Activated CD4-positive, alpha-beta memory T cell treated with anti-CD3 and anti-CD28 coated beads for 36 hours (primary cell): ENCODE data around the gene TRPV5. TPM values are rescaled to one million over a fixed set of nuclear protein-coding genes. Genes with fewer than 3 reads are reported as not detected.

Experiments
- CTCF ChIA-PET: fragments of 350-600 bp; sonication (Branson Sonifier 250); formaldehyde crosslinking; loops from one replicate; lab custom pipeline; 2021; ENCODE audit warnings: antibody characterized with exemption, inconsistent platforms; lab: Charles Lee
- POLR2A ChIA-PET: fragments of 350-600 bp; sonication (Branson Sonifier 250); formaldehyde crosslinking; loops from one replicate; lab custom pipeline; 2021; ENCODE audit warnings: antibody characterized with exemption; lab: Charles Lee
- DNase-seq: peaks from one replicate; pipeline ENCODE4 v3.0.0-alpha.2; 2020
- H3K27ac Mint-ChIP-seq: one replicate; pipeline ENCODE4 v1.8.0; 2021; ENCODE audit warnings: mixed read lengths
- H3K27me3 Mint-ChIP-seq: one replicate; pipeline ENCODE4 v1.8.0; 2021; ENCODE audit warnings: mixed read lengths
- H3K36me3 Mint-ChIP-seq: one replicate; pipeline ENCODE4 v1.8.0; 2021; ENCODE audit warnings: mixed read lengths
- H3K4me1 Mint-ChIP-seq: one replicate; pipeline ENCODE4 v1.8.0; 2021; ENCODE audit warnings: low read depth, mixed read lengths
- H3K4me3 Mint-ChIP-seq: one replicate; pipeline ENCODE4 v1.8.0; 2021; ENCODE audit warnings: mild to moderate bottlenecking, mixed read lengths
- H3K9me3 Mint-ChIP-seq: one replicate; pipeline ENCODE4 v1.8.0; 2021; ENCODE audit warnings: mixed read lengths
- intact Hi-C: fragments of 100-400 bp; cut with micrococcal nuclease; formaldehyde crosslinking; loops from one replicate; pipeline ENCODE4 v1.15.1; 2023
- total RNA-seq, 2 experiments: library from RNA; stranded (reverse); gene quantifications; one replicate each; pipeline ENCODE4 v1.2.3, GENCODE V29; 2021

The TRPV5 gene
- total RNA-seq, 2 experiments from 2014 or later, result not detected

- intact Hi-C loops, result no loop called here
- H3K4me1 Mint-ChIP-seq, result no peaks in the 10 kb centered on the region
- CTCF ChIA-PET, result interaction anchor here (0.9 kb wide), 1 partner anchor 23 kb away, joined by 3 read pairs; no protein-coding TSS in a partner anchor
Measured at GRCh38 chr7:142904128-142904527, 29.4 kb downstream of the TRPV5 start.

GRCh38 chr7:142901426-142902259 is 31.9 kb downstream of the TRPV5 start:
- H3K27ac Mint-ChIP-seq, result no peak overlapping the region
- peaks cover 5% of the 10 kb centered on the region for H3K27me3 Mint-ChIP-seq
- H3K4me1 Mint-ChIP-seq, result no peaks in the 10 kb centered on the region
- no peaks in the 10 kb centered on the region for H3K36me3 Mint-ChIP-seq
- POLR2A ChIA-PET, result interaction anchor here (0.6 kb wide), 1 partner anchor 170 kb away, joined by 3 read pairs; no protein-coding TSS in a partner anchor
- CTCF ChIA-PET, result interaction anchor here (1.0 to 1.3 kb wide), 4 partner anchors 8 to 105 kb away, joined by 3 to 4 read pairs (median 3); no protein-coding TSS in a partner anchor
- DNase-seq, result no peak
- peaks cover 5% of the 10 kb centered on the region for H3K9me3 Mint-ChIP-seq
- intact Hi-C loops, result no loop called here
- no peak overlapping the region for H3K4me3 Mint-ChIP-seq

More at GRCh38 chr7:142904128-142904527, 29.4 kb downstream of the TRPV5 start:
- no peak overlapping the region for H3K4me3 Mint-ChIP-seq
- H3K9me3 Mint-ChIP-seq, result peaks cover 5% of the 10 kb centered on the region
- peaks cover 7% of the 10 kb centered on the region for H3K27me3 Mint-ChIP-seq
- DNase-seq, result no peak
- POLR2A ChIA-PET, result no interaction called here
- H3K36me3 Mint-ChIP-seq, result no peaks in the 10 kb centered on the region
- H3K27ac Mint-ChIP-seq, result no peak overlapping the region

- no peaks in the 10 kb centered on the region for H3K4me1 Mint-ChIP-seq
- CTCF ChIA-PET, result interaction anchor here (1.4 kb wide), 1 partner anchor 10 kb away, joined by 5 read pairs; no protein-coding TSS in a partner anchor
- H3K27me3 Mint-ChIP-seq, result peaks cover 3% of the 10 kb centered on the region
- H3K27ac Mint-ChIP-seq, result no peak overlapping the region
- H3K9me3 Mint-ChIP-seq, result peaks cover 5% of the 10 kb centered on the region
- POLR2A ChIA-PET, result no interaction called here
- intact Hi-C loops, result no loop called here
- H3K4me3 Mint-ChIP-seq, result no peak overlapping the region
- H3K36me3 Mint-ChIP-seq, result no peaks in the 10 kb centered on the region
- DNase-seq, result no peak
Measured at GRCh38 chr7:142899661-142900060, 33.9 kb downstream of the TRPV5 start.

GRCh38 chr7:142898377-142899170 is 35.0 kb downstream of the TRPV5 start:
- H3K27ac Mint-ChIP-seq, result no peak overlapping the region
- H3K36me3 Mint-ChIP-seq, result no peaks in the 10 kb centered on the region
- intact Hi-C loops, result no loop called here
- H3K4me3 Mint-ChIP-seq, result no peak overlapping the region
- peaks cover 3% of the 10 kb centered on the region for H3K27me3 Mint-ChIP-seq
- H3K9me3 Mint-ChIP-seq, result no peaks in the 10 kb centered on the region
- no peak for DNase-seq
- ChIA-PET POLR2A (no interaction called here), CTCF (interaction anchor here (1.2 kb wide), 1 partner anchor 17 kb away, joined by 6 read pairs; no protein-coding TSS in a partner anchor)
- no peaks in the 10 kb centered on the region for H3K4me1 Mint-ChIP-seq

GRCh38 chr7:142897691-142898090 is 35.9 kb downstream of the TRPV5 start:
- H3K4me1 Mint-ChIP-seq, result no peaks in the 10 kb centered on the region
- CTCF ChIA-PET, result interaction anchor here (1.2 kb wide), 1 partner anchor 16 kb away, joined by 6 read pairs; no protein-coding TSS in a partner anchor
- POLR2A ChIA-PET, result no interaction called here
- no peak for DNase-seq
- intact Hi-C loops, result no loop called here
- no peak overlapping the region for H3K4me3 Mint-ChIP-seq
- H3K36me3 Mint-ChIP-seq, result no peaks in the 10 kb centered on the region
- H3K27me3 Mint-ChIP-seq, result peaks cover 3% of the 10 kb centered on the region
- H3K9me3 Mint-ChIP-seq, result no peaks in the 10 kb centered on the region
- no peak overlapping the region for H3K27ac Mint-ChIP-seq

GRCh38 chr7:142896741-142897379 is 36.7 kb downstream of the TRPV5 start:
- no peak overlapping the region for H3K27ac Mint-ChIP-seq
- peaks cover 3% of the 10 kb centered on the region for H3K27me3 Mint-ChIP-seq

GRCh38 chr7:142896151-142896550 is 37.4 kb downstream of the TRPV5 start:
- Mint-ChIP-seq H3K27ac (no peak overlapping the region), H3K36me3 (no peaks in the 10 kb centered on the region), H3K27me3 (peaks cover 3% of the 10 kb centered on the region), H3K4me3 (no peak overlapping the region), H3K4me1 (no peaks in the 10 kb centered on the region), H3K9me3 (no peaks in the 10 kb centered on the region)
- POLR2A ChIA-PET, result no interaction called here
- CTCF ChIA-PET, result no interaction called here
- intact Hi-C loops, result no loop called here
- no peak for DNase-seq

More at GRCh38 chr7:142896741-142897379, 36.7 kb downstream of the TRPV5 start:
- no peaks in the 10 kb centered on the region for H3K36me3 Mint-ChIP-seq
- H3K4me3 Mint-ChIP-seq, result no peak overlapping the region
- DNase-seq, result no peak
- H3K4me1 Mint-ChIP-seq, result no peaks in the 10 kb centered on the region
- ChIA-PET CTCF (no interaction called here), POLR2A (no interaction called here)
- intact Hi-C loops, result no loop called here
- no peaks in the 10 kb centered on the region for H3K9me3 Mint-ChIP-seq

- H3K4me3 Mint-ChIP-seq, result no peak overlapping the region
- ChIA-PET CTCF (interaction anchor here (1.0 to 1.9 kb wide), 2 partner anchors 14 to 22 kb away, joined by 3 to 6 read pairs; no protein-coding TSS in a partner anchor), POLR2A (no interaction called here)
- H3K36me3 Mint-ChIP-seq, result no peaks in the 10 kb centered on the region
- intact Hi-C loops, result no loop called here
- no peak overlapping the region for H3K27ac Mint-ChIP-seq
- H3K4me1 Mint-ChIP-seq, result no peaks in the 10 kb centered on the region
- peaks cover 6% of the 10 kb centered on the region for H3K27me3 Mint-ChIP-seq
- DNase-seq, result no peak
- H3K9me3 Mint-ChIP-seq, result no peaks in the 10 kb centered on the region
Measured at GRCh38 chr7:142894985-142895593, 38.5 kb downstream of the TRPV5 start.

GRCh38 chr7:142894112-142894984 is 39.2 kb downstream of the TRPV5 start:
- POLR2A ChIA-PET, result no interaction called here
- H3K4me1 Mint-ChIP-seq, result no peaks in the 10 kb centered on the region
- CTCF ChIA-PET, result interaction anchor here (1.0 to 1.9 kb wide), 2 partner anchors 13 to 22 kb away, joined by 3 to 6 read pairs; no protein-coding TSS in a partner anchor
- no peaks in the 10 kb centered on the region for H3K9me3 Mint-ChIP-seq
- no peaks in the 10 kb centered on the region for H3K36me3 Mint-ChIP-seq
- no peak overlapping the region for H3K4me3 Mint-ChIP-seq
- H3K27ac Mint-ChIP-seq, result no peak overlapping the region
- intact Hi-C loops, result no loop called here
- DNase-seq, result no peak
- peaks cover 6% of the 10 kb centered on the region for H3K27me3 Mint-ChIP-seq

- Mint-ChIP-seq H3K27ac (no peak overlapping the region), H3K27me3 (peaks cover 6% of the 10 kb centered on the region), H3K36me3 (no peaks in the 10 kb centered on the region), H3K9me3 (no peaks in the 10 kb centered on the region), H3K4me3 (no peak overlapping the region), H3K4me1 (no peaks in the 10 kb centered on the region)
- intact Hi-C loops, result no loop called here
- ChIA-PET POLR2A (no interaction called here), CTCF (interaction anchor here (0.6 kb wide), 1 partner anchor 32 kb away, joined by 5 read pairs; no protein-coding TSS in a partner anchor)
- DNase-seq, result no peak
Measured at GRCh38 chr7:142892951-142893350, 40.6 kb downstream of the TRPV5 start.
